MM.1S (cell line): Measurements from ENCODE around the gene CENPT.

Experiments
- EZH2 ChIP-seq: fragments of 300-600 bp; sonication (generic); optimal IDR thresholded peaks from 2 replicates; pipeline ENCODE3; 2017; ENCODE audit warnings: low read depth, mild to moderate bottlenecking, antibody characterized with exemption, low read length, mixed read lengths
- TF ChIP-seq, protein P1 (sequence below): fragments of 300-600 bp; sonication (generic); IDR thresholded peaks from 2 replicates; pipeline ENCODE4 v1.5.1; 2016; ENCODE audit warnings: antibody characterized with exemption, low read length, mixed read lengths

GRCh38 chr16:67872631-67873434, 25.3 kb upstream of the CENPT start, which contains the start of gene EDC4:
- TF ChIP-seq, protein P1, sequence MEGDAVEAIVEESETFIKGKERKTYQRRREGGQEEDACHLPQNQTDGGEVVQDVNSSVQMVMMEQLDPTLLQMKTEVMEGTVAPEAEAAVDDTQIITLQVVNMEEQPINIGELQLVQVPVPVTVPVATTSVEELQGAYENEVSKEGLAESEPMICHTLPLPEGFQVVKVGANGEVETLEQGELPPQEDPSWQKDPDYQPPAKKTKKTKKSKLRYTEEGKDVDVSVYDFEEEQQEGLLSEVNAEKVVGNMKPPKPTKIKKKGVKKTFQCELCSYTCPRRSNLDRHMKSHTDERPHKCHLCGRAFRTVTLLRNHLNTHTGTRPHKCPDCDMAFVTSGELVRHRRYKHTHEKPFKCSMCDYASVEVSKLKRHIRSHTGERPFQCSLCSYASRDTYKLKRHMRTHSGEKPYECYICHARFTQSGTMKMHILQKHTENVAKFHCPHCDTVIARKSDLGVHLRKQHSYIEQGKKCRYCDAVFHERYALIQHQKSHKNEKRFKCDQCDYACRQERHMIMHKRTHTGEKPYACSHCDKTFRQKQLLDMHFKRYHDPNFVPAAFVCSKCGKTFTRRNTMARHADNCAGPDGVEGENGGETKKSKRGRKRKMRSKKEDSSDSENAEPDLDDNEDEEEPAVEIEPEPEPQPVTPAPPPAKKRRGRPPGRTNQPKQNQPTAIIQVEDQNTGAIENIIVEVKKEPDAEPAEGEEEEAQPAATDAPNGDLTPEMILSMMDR: no peak
- TF ChIP-seq EZH2: no peak
